Fibroblast of lung (primary cell): ENCODE data around the gene KIAA1217. TPM values are rescaled to one million over a fixed set of nuclear protein-coding genes. Genes with fewer than 3 reads are reported as not detected.
A peak's percentile ranks its signal among the peaks of the same experiment; 100 is the strongest.

ENCODE experiments used
- DNase-seq, 2 donors: peaks; one replicate each; pipeline versions ENCODE4 v3.0.0 to v3.0.0-alpha.2; 2010; ENCODE audit warnings: low read depth in 2 of 2
- H2AFZ ChIP-seq: 2 replicates; pipeline ENCODE4 v1.5.1; 2012; ENCODE audit warnings: low read length, control low read depth, inconsistent platforms
- H3K27ac ChIP-seq: 2 replicates; pipeline ENCODE4 v1.5.1; 2011; ENCODE audit warnings: low read length, control low read depth; ENCODE audit not compliant: insufficient read depth
- H3K27me3 ChIP-seq: 2 replicates; pipeline ENCODE4 v1.5.1; 2011; ENCODE audit warnings: mild to moderate bottlenecking, low read length; ENCODE audit not compliant: control insufficient read depth, insufficient read depth
- H3K36me3 ChIP-seq: 2 replicates; pipeline ENCODE4 v1.5.1; 2011; ENCODE audit warnings: low read length; ENCODE audit not compliant: control insufficient read depth, insufficient read depth
- H3K4me1 ChIP-seq: 2 replicates; pipeline ENCODE4 v1.5.1; 2011; ENCODE audit warnings: low read length; ENCODE audit not compliant: control insufficient read depth, insufficient read depth; ENCODE audit errors: extremely low read depth
- H3K4me2 ChIP-seq: 2 replicates; pipeline ENCODE4 v1.5.1; 2011; ENCODE audit warnings: low read length, control low read depth; ENCODE audit not compliant: insufficient read depth; ENCODE audit errors: extremely low read depth
- H3K4me3 ChIP-seq, 4 experiments: fragments of 200-600 bp in 1 of 4; sonication (generic) in 1 of 4; replicated peaks in 1 of 4; 2 replicates each; pipeline ENCODE4 v1.5.1; 2011 to 2016; ENCODE audit warnings: low read length in 4 of 4, low read depth in 3 of 4, mild to moderate bottlenecking in 3 of 4, control low read depth in 2 of 4, inconsistent platforms in 1 of 4, mixed read lengths in 1 of 4; ENCODE audit not compliant: insufficient read depth in 1 of 4; ENCODE audit errors: control extremely low read depth in 1 of 4
- H3K79me2 ChIP-seq: 2 replicates; pipeline ENCODE4 v1.5.1; 2012; ENCODE audit warnings: mild to moderate bottlenecking, low read length, inconsistent platforms; ENCODE audit not compliant: control insufficient read depth, insufficient read depth
- H3K9ac ChIP-seq: 2 replicates; pipeline ENCODE4 v1.5.1; 2011; ENCODE audit warnings: mild to moderate bottlenecking, low read length, control low read depth; ENCODE audit not compliant: insufficient read depth
- H3K9me3 ChIP-seq: 2 replicates; pipeline ENCODE4 v1.5.1; 2012; ENCODE audit warnings: low read depth, low read length; ENCODE audit not compliant: control insufficient read depth, insufficient read depth
- H4K20me1 ChIP-seq: 2 replicates; pipeline ENCODE4 v1.5.1; 2011; ENCODE audit warnings: low read length; ENCODE audit not compliant: control insufficient read depth, insufficient read depth; ENCODE audit errors: extremely low read depth
- CTCF ChIP-seq, 2 donors: IDR thresholded peaks in 1 of 2; conservative IDR thresholded peaks in 1 of 2; 1 replicate in 1 of 2; 2 replicates in 1 of 2; pipeline ENCODE4 v1.5.1; 2011 to 2012; ENCODE audit warnings: low read length in 2 of 2, control low read depth in 1 of 2, inconsistent platforms in 1 of 2, low read depth in 1 of 2, mild to moderate bottlenecking in 1 of 2
- EZH2 ChIP-seq: IDR thresholded peaks from 2 replicates; pipeline ENCODE4 v1.5.1; 2012; ENCODE audit warnings: low read length, control low read depth, mild to moderate bottlenecking; ENCODE audit errors: missing control alignments
- polyA plus RNA-seq, 2 donors: library from polyadenylated mRNA; depleted of rRNA in 1 of 2; stranded (reverse) in 1 of 2; unstranded in 1 of 2; fragments of >200 nt; gene quantifications; 2 replicates each; pipeline ENCODE4 v1.2.1, GENCODE V29; 2011 to 2012; ENCODE audit warnings: missing spikeins in 1 of 2
- total RNA-seq: library from RNA; depleted of rRNA; stranded (reverse); fragments of >200 nt; gene quantifications from 2 replicates; pipeline ENCODE4 v1.2.1, GENCODE V29; 2014

The KIAA1217 gene
- total and polyA plus RNA-seq, 2 donors (not counting 1 experiment from before 2014, with no cell fraction given): 0.92 to 1.5 TPM

- TF ChIP-seq EZH2: no peak
- no peak for TF ChIP-seq CTCF (conservative IDR thresholded peaks at IDR 0.05 in 1 of 2, IDR thresholded peaks at IDR 0.05 in 1 of 2; ENCODE audit: low read depth in 1 of 2, low read length in 2 of 2)
- Histone ChIP-seq H3K27ac (peak overlapping the region; percentile 85), H3K4me2 (no peak overlapping the region), H4K20me1 (no peaks in the 10 kb centered on the region), H2AFZ (no peak overlapping the region), H3K4me3 (no peak overlapping the region), H3K27me3 (no peaks in the 10 kb centered on the region), H3K79me2 (no peaks in the 10 kb centered on the region), H3K4me1 (peaks cover 10% of the 10 kb centered on the region), H3K9me3 (no peaks in the 10 kb centered on the region), H3K36me3 (no peaks in the 10 kb centered on the region), H3K9ac (no peak overlapping the region)
- peak; percentile 93 to 99 for DNase-seq
These were observed 256.4 kb downstream of the KIAA1217 start for GRCh38 chr10:24465124-24465874.

GRCh38 chr10:24465891-24466818, 257.2 kb downstream of the KIAA1217 start:
- peak; percentile 92 to 98 for DNase-seq
- Histone ChIP-seq H3K36me3 (no peaks in the 10 kb centered on the region), H3K27me3 (no peaks in the 10 kb centered on the region), H3K9ac (no peak overlapping the region), H3K79me2 (no peaks in the 10 kb centered on the region), H3K4me2 (peak overlapping the region; percentile 63), H3K4me1 (peaks cover 10% of the 10 kb centered on the region), H4K20me1 (no peaks in the 10 kb centered on the region), H3K27ac (peak overlapping the region; percentile 85), H3K4me3 (peak overlapping the region; percentile 1 to 77 (median 29)), H2AFZ (no peak overlapping the region), H3K9me3 (no peaks in the 10 kb centered on the region)
- no peak for TF ChIP-seq EZH2
- no peak for TF ChIP-seq CTCF (conservative IDR thresholded peaks at IDR 0.05 in 1 of 2, IDR thresholded peaks at IDR 0.05 in 1 of 2; ENCODE audit: low read depth in 1 of 2, low read length in 2 of 2)

- no peaks in the 10 kb centered on the region for H4K20me1 ChIP-seq
- H3K4me1 ChIP-seq: peaks cover 10% of the 10 kb centered on the region
- H3K9me3 ChIP-seq: no peaks in the 10 kb centered on the region
- no peaks in the 10 kb centered on the region for H3K79me2 ChIP-seq
- DNase-seq: peak; percentile 12 to 25
- no peak overlapping the region for H2AFZ ChIP-seq
- no peaks in the 10 kb centered on the region for H3K27me3 ChIP-seq
- H3K4me3 ChIP-seq: peak overlapping the region in 3 of 4 experiments; percentile 7 to 77 (median 51)
- H3K4me2 ChIP-seq: peak overlapping the region; percentile 63
- H3K9ac ChIP-seq: no peak overlapping the region
- H3K27ac ChIP-seq: no peak overlapping the region
- TF ChIP-seq CTCF (conservative IDR thresholded peaks at IDR 0.05 in 1 of 2, IDR thresholded peaks at IDR 0.05 in 1 of 2; ENCODE audit: low read depth in 1 of 2, low read length in 2 of 2) (no peak), EZH2 (no peak)
- H3K36me3 ChIP-seq: no peaks in the 10 kb centered on the region
These were observed 258.2 kb downstream of the KIAA1217 start for GRCh38 chr10:24467136-24467535.
